Stimulated activated CD8-positive, alpha-beta memory T cell treated with anti-CD3 and anti-CD28 coated beads, Interleukin-12 subunit alpha, Interleukin-12 subunit beta, amount 100 ng/mL, for 24 hours (primary cell): ENCODE results near the gene EGFLAM.

ENCODE experiments used
- DNase-seq: peaks from one replicate; pipeline ENCODE4 v3.0.0-alpha.2; 2020; ENCODE audit errors: extremely low read depth

Gene EGFLAM

GRCh38 chr5:38258319-38259061, at the start of gene EGFLAM:
TSS of gene EGFLAM (plus strand) at chr5:38258559. CDS start at chr5:38258755, 196 bp downstream.
- no peak for DNase-seq

DNA sequence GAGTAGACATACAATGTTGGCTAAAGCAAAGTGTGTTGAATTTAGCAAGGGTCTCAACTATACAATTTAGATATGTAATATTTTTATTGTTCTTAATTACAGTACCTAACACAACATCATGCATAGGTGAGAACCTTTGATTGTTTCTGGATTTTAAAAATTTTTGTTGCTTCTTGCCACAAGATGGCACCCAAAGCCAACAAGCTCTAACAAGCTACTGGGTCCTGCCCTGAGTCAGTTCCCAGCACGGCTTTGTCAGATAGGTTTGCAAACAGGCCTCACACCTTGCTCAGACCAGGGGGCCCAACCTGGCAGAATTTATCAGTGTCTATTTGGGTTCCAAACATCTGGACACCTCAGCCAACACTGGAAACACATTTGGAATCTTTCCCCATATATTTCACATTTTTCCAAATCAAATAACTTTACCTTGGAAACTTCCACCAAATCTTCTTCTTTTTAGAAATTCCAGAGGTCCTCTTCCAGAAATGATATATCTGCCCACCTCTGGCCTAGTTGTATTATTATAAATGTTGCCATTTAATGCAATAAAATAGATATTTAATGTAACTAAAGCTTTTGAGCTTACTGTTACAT, 49.5 kb upstream of the EGFLAM start:
- no peak for DNase-seq

DNA sequence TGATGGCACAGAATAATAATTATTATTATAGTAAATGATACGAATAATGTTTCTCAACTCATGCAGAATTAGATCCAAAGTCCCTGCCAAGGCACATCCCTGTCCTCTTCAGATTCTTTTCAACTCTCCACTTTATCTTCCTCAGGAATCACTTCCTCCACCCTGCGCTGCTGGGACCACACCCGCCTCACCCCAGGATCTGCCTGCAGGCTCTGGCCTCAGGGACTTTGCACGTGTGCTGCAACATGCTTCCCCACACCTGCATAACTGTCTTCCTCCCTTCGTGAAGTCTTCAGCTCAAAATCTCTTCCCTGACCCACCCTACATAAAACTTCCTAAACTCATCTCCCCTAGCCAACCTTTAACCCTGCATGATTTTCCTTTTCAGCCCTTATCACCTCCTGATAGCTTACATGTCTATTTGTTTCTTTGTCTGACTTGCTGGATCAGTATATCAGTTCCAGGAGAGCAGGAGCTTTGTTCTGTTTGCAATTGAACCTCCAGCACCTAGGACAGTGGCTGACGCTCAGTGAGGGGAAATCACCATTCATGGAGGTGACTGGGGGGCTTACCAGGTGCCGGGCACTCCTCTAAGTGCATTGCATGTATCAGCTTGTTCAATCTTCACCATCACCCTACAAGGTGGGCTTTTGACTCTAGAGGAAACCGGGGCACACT, 47.5 kb upstream of the EGFLAM start:
- no peak for DNase-seq

- no peak for DNase-seq
These were observed 47.0 kb upstream of the EGFLAM start for GRCh38 chr5:38211354-38211710.

GRCh38 chr5:38212307-38212706, 46.1 kb upstream of the EGFLAM start:
- DNase-seq: no peak

- DNase-seq: no peak
These were observed 32.3 kb upstream of the EGFLAM start for GRCh38 chr5:38226091-38226490.

GRCh38 chr5:38228914-38229313, 29.4 kb upstream of the EGFLAM start:
- DNase-seq: no peak

- DNase-seq: no peak
These were observed 23.6 kb upstream of the EGFLAM start for GRCh38 chr5:38234737-38235136.

DNA sequence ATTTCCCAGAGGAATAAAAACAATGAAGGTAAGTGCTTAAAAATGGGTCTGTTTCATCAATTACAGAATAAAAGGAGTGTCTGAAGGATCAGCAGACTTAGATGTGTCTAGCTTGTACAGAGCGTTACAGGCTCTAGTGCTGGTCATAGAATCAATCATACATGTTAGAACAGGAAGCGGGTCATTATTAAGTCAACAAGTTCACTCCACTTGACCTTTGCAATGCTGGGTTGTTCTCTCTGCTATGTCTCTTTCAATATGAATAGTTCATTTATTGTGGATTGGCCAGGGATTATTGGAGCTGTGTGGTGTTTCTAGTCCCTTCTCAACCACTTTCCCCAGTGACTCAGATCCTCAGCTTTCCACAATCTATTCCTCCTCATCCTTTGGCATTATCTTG, 20.7 kb upstream of the EGFLAM start:
- DNase-seq: no peak

GRCh38 chr5:38240212-38240611, 18.1 kb upstream of the EGFLAM start:
- no peak for DNase-seq

DNA sequence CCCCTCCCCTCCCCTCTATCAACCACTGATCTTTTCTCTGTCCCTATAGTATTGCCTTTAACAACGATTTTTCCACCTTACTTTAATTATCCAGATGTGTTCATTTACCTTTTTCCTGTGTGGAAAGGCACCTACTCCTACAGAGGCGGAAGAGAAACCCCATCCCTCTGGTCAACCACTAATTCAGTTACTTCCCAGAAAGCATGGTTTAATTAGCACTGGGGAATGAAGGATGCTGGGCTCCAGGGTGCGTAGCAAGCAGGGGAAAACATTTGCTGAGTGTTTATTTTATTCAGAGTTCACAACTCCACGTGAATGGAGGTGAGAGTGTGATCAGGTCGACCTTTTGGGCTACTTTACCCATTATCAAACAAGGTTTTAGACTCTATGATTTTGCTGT, 16.7 kb upstream of the EGFLAM start:
- no peak for DNase-seq

GRCh38 chr5:38245307-38245706, 13.1 kb upstream of the EGFLAM start:
- no peak for DNase-seq

DNA sequence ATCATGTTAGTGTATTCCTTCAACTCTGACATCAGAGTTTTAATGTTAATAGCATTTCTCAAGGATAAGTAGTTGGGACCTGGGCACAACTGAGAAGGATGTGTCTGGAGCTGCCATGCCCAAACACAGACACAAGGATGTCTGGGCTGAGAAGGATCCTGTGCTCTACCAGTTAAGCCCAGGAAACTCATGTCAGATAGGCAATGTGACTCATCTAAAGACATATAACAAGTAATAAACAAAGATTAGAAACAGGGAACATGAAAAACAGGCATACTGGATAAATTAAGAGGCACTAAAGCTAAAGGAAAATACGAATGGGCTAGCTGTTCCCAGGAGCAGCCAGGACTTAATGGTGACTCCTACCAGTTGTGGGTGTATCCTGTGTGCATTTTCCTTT, 9.1 kb upstream of the EGFLAM start:
- no peak for DNase-seq

DNA sequence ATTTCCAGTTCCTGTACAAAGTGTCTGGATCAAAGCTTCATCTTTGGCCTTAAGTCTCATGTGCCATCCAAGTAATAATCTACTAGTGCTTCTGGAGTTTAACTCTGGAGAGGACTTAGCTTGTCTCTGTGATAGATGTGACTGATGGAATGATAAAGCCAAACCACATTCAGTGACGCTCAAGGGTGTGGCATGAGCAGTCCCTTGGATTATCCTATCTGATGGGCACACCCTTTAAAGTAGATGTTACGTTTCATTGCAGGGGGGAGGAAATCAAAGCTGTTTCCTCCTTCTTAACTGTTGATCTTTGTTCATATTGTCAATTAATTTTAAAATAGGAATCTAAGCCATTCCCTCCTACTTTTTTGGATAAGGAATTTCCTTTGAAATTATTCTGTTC, 8.5 kb upstream of the EGFLAM start:
- DNase-seq: no peak

DNA sequence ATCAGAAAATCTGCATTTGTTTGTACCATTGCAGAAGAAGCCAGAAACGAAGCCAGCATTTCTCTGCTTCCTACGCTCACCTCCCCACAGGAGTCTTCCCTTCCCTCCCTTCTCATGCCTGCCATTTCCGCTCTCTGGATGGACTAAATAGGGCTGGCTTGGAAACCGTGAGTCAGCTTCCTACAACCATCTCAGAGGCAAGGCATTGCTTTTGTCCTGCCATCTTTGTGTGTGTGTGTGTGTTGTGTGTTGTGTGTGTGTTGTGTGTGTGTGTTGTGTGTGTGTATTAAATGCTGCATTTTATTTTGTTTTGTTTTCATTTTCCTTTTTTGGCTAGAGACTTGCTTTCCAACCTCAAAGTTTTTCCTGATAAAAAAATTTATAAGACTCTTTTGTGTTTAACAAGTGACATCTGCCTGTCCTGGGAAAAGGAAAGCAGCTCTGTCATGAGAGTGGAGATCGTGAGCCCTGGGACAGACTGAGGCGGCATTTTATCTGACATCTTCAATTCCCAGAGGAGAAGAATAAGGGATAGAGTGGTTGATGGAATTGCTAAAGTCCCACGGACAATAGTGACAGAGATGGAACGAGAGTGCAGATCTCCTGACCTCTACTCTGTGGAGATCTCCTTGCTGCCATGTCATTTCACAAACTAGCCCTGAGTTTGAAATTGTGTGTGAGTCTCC, 7.5 kb upstream of the EGFLAM start:
- no peak for DNase-seq

GRCh38 chr5:38253759-38254158, 4.6 kb upstream of the EGFLAM start:
- DNase-seq: no peak

DNA sequence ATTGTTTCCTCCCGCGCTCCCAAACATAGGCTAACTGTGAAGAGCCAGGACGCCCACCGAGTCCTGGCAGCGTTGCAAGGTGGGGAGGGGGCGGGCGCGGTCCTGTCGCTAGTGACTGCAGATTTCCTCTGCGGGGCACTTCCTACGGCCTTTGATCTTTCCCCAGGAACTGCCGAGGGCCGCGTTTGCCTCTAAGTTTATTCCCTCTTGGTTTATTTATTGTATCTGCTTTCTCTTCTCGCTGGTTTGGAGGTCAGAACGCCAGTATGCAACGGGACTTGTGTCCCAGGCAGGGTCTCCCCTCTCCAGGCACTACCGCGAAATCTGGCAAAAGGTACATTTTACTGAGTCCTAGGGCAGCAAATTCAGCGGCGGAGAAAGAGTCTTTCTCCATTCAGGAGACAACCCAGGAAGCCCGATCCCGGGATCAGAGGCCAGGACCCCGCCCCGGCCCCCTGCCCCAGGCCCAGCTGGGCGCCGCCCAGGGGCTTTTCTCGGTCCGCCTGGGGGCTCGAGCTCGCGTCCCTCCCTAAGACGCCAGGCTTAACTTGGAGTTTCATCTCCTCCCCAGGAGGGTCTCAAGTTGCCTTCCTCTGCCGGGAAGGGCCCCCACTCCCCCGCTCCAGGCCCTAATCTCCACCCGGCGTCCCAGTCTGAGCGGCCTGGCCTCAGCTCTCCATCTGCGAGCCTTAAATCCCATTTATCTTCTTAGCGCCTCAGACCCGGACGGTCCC, 884 bp upstream of the EGFLAM start:
- no peak for DNase-seq

- DNase-seq: no peak
These were observed 379 bp upstream of the EGFLAM start for GRCh38 chr5:38258042-38258318.

DNA sequence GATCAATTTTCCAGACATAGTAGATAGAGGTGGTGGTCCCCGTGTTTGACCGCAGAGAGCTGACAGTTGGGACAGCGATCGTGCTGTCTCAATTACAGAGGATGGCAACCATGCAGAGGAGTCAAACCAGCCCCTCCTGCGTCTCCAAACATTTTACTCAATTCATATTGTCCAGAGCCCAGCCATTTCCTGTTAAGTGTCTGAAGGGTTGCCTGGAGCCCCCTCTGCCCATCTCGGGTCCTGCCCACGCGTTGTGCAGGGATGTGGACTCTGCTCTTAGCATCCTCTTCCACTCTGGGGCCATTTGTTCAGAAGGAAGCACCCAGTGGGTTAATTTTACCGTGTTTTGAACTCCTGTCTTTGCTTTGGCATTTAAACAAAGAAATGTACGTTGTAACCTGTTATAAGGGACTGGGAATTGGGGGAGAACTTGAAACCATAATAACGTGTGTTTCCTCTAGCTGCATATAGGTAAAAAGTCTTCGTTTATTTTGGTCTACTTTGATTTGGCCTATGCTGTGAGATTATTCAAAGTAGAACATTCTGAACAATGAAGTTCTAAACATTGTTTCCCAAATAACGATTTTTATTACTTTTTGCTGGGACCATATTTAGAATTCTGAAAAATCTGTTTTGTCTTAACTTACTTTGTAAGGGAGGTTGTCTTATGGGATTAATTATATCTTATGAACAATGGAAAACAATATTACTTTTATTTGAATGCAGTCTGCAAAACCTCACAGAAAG, 876 bp downstream of the EGFLAM start:
- no peak for DNase-seq

GRCh38 chr5:38259809-38260160, 1.4 kb downstream of the EGFLAM start:
- DNase-seq: no peak

- no peak for DNase-seq
These were observed 5.6 kb downstream of the EGFLAM start for GRCh38 chr5:38263983-38264382.
